Heart left ventricle (tissue), 16 donors: Measurements from ENCODE around the gene TTC34. TPM values are rescaled to one million over a fixed set of nuclear protein-coding genes. Genes with fewer than 3 reads are reported as not detected.

ENCODE experiments used
- ATAC-seq, 4 donors: fragments of 200-7000 bp; cut with Tn5 transposase; one replicate each; pipeline ENCODE4 v1.9.1; 2020 to 2022; ENCODE audit warnings: moderate library complexity in 4 of 4, mild to moderate bottlenecking in 3 of 4, moderate number of reproducible peaks in 1 of 4
- DNase-seq, 5 donors: peaks; one replicate each; pipeline ENCODE4 v3.0.0-alpha.2; 2020
- H3K27ac ChIP-seq, 12 donors: fragments of 200-600 bp; sonication (generic) in 4 of 12; one replicate each; pipeline versions ENCODE4 v1.5.0 to v1.8.0; 2016 to 2022; ENCODE audit warnings: mild to moderate bottlenecking in 2 of 12
- H3K27me3 ChIP-seq, 9 donors: fragments of 200-600 bp; sonication (generic) in 2 of 9; one replicate each; pipeline versions ENCODE4 v1.5.1 to v1.8.0; 2016 to 2022; ENCODE audit warnings: mild to moderate bottlenecking in 3 of 9
- H3K36me3 ChIP-seq, 9 donors: fragments of 200-600 bp; sonication (generic) in 2 of 9; one replicate each; pipeline versions ENCODE4 v1.5.0 to v1.8.0; 2018 to 2022; ENCODE audit warnings: mild to moderate bottlenecking in 2 of 9
- H3K4me1 ChIP-seq, 12 donors: fragments of 200-600 bp; sonication (generic) in 4 of 12; one replicate each; pipeline versions ENCODE4 v1.5.0 to v1.8.0; 2016 to 2022; ENCODE audit warnings: mild to moderate bottlenecking in 3 of 12
- H3K4me3 ChIP-seq, 12 donors: fragments of 200-600 bp; sonication (generic) in 4 of 12; one replicate each; pipeline versions ENCODE4 v1.5.0 to v1.8.0; 2017 to 2022; ENCODE audit warnings: mild to moderate bottlenecking in 9 of 12, moderate library complexity in 4 of 12
- H3K9me3 ChIP-seq, 12 donors: fragments of 200-600 bp; sonication (generic) in 4 of 12; one replicate each; pipeline versions ENCODE4 v1.5.0 to v1.8.0; 2016 to 2022; ENCODE audit warnings: mild to moderate bottlenecking in 1 of 12
- CTCF ChIP-seq, 12 donors: fragments of 200-600 bp; sonication (generic) in 4 of 12; IDR thresholded peaks; one replicate each; pipeline versions ENCODE4 v1.5.0 to v1.8.0; 2018 to 2022; ENCODE audit warnings: antibody characterized with exemption in 12 of 12, mild to moderate bottlenecking in 5 of 12
- POLR2A ChIP-seq, 2 donors: fragments of 450-650 bp; IDR thresholded peaks; one replicate each; pipeline ENCODE4 v1.6.1; 2017; ENCODE audit warnings: antibody characterized with exemption in 2 of 2, mild to moderate bottlenecking in 2 of 2, moderate library complexity in 2 of 2
- WGBS, 4 donors: extraction: QIAGEN DNeasy Blood & Tissue Kit in 2 of 4; methylation state at CpG; one replicate each; pipeline versions ENCODE4 v1.1.5 to v1.1.7; 2013 to 2018; 5-methylcytosine and 5-hydroxymethylcytosine counted together
- intact Hi-C, 10 donors: fragments of 100-400 bp; cut with DNase I; formaldehyde crosslinking; loops; one replicate each; pipeline versions ENCODE4 v1.11.1 to v1.14.2; 2022
- polyA plus RNA-seq, 2 donors: library from polyadenylated mRNA; stranded (reverse); fragments of 200-250 nt; gene quantifications; one replicate each; pipeline ENCODE4 v1.2.3, GENCODE V29; 2013
- total RNA-seq, 9 donors: library from RNA; depleted of rRNA in 2 of 9; stranded (reverse); fragments of >200 nt in 2 of 9; fragmentation: NEBNext Ultra II Directional in 3 of 9; extraction: Animal tissue kit (Norgen Biotek cat#: 25700) in 3 of 9; gene quantifications; one replicate each; pipeline versions ENCODE4 v1.1.0 to v1.2.4, GENCODE V29; 2016 to 2023
- donor health status: ischemic (EF 13 %, LVEDD 7.1; RV severe dilation, severe dysfunction).
- donor health status: healthy with polysubstance abuse.
- donor health status: DM: no; HTN: yes; CAD: no.
- donor health status: DM: no; HTN: no; CAD: no.
- donor health status: ischemic (EF 25% LVEDD 6.9; RV normal size, moderate dysfunction).
- donor health status: ischemic (EF 25% LVEDD 5.7; RV mildly dilated, moderate dysfunction).
- donor health status: healthy.
- donor health status: DM: yes; HTN: yes; CAD: no.
- donor health status: ischemic (EF 35%, LVEDD 5.7; RV mildly dilated, moderate dysfunction).
- donor health status: nonischemic (EF 11% LVEDD 7.7; RV severe dilation, severe dysfunction).
- donor health status: DM: yes; HTN: yes; CAD: no.
- donor health status: PGD.
- donor health status: ischemic (EF 29% LVEDD 5.4; RV normal size, mild dysfunction).
- donor health status: nonischemic (EF 23%, LVEDD 6.1; RV moderate dilation, normal function).

TTC34 gene
- total and polyA plus RNA-seq, 11 donors: 0.06 to 0.67 (median 0.42) TPM; not detected in 1

- no peak overlapping the region for H3K4me3 ChIP-seq
- peaks cover 0 to 24% (median 0%) of the 10 kb centered on the region in 12 donors for H3K9me3 ChIP-seq
- no peaks in the 10 kb centered on the region for H3K4me1 ChIP-seq
- H3K27me3 ChIP-seq: peaks cover 0 to 31% (median 9%) of the 10 kb centered on the region in 9 donors
- DNase-seq (no peak), ATAC-seq (no peak)
- intact Hi-C loops: no loop called here
- no peaks in the 10 kb centered on the region for H3K36me3 ChIP-seq
- TF ChIP-seq POLR2A (IDR thresholded peaks at IDR 0.05) (no peak), CTCF (IDR thresholded peaks at IDR 0.05) (no peak)
- 52 to 62% (median 54%) methylated on average over 23 of the region's 23 CpGs for WGBS, 4 donors
- H3K27ac ChIP-seq: no peak overlapping the region
Measured at GRCh38 chr1:2847086-2847985, 45.8 kb upstream of the TTC34 start.

GRCh38 chr1:2845869-2846268, 44.4 kb upstream of the TTC34 start:
- DNase-seq: no peak
- H3K9me3 ChIP-seq: peaks cover 0 to 26% (median 0%) of the 10 kb centered on the region in 12 donors
- H3K36me3 ChIP-seq: no peaks in the 10 kb centered on the region
- TF ChIP-seq POLR2A (IDR thresholded peaks at IDR 0.05) (no peak), CTCF (IDR thresholded peaks at IDR 0.05) (no peak)
- 71 to 80% (median 72%) methylated on average over 9 of the region's 9 CpGs for WGBS, 4 donors
- H3K4me1 ChIP-seq: no peaks in the 10 kb centered on the region
- no peak overlapping the region for H3K4me3 ChIP-seq
- no peak for ATAC-seq
- intact Hi-C loops: no loop called here
- H3K27ac ChIP-seq: no peak overlapping the region
- peaks cover 0 to 31% (median 9%) of the 10 kb centered on the region in 9 donors for H3K27me3 ChIP-seq

DNA sequence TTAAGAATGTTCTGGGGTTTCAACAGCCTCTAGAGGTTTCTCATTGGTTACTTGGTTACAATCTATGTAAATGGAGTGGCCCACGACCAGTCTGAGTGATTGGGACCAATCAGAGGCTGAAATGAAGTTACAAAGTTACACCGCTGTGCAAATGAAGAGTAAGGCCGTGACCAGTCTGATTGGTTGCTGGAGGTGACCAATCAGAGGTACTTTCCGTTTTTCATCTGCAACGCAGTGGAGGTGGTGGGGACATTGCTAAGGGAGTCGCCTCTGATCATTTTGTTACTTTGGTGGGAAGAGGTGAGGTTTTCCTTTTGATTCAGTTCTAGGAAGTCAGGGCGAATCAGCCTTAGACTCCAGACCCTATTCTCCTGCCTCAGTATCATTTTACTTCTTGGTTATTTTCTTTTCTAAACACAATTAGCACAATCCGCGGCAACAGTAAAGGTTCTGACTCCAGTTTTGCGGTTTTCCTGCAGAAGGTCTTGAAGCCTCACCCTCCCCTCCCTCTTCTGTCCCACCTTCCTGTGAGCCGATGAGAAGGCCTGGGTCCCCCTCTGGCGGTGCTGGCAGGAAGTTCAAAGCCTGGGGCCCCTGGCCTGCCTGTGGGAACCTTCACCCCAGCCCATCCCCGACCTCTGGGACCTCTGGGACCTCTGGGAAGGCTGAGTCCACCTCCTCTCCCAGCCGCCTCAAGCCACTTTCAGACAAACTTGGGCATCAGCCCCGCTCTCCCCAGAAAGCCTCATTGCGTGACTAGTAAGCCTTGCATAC, 38.7 kb upstream of the TTC34 start:
- Histone ChIP-seq H3K4me3 (no peak overlapping the region), H3K27me3 (peaks cover 0 to 7% (median 0%) of the 10 kb centered on the region in 9 donors), H3K36me3 (no peaks in the 10 kb centered on the region), H3K9me3 (peaks cover 0 to 23% (median 0%) of the 10 kb centered on the region in 12 donors), H3K27ac (no peak overlapping the region), H3K4me1 (no peaks in the 10 kb centered on the region)
- intact Hi-C loops: no loop called here
- no peak for DNase-seq
- TF ChIP-seq CTCF (IDR thresholded peaks at IDR 0.05) (no peak), POLR2A (IDR thresholded peaks at IDR 0.05) (no peak)
- no peak for ATAC-seq
- WGBS, 4 donors: 58 to 60% (median 59%) methylated on average over 16 of the region's 16 CpGs

DNA sequence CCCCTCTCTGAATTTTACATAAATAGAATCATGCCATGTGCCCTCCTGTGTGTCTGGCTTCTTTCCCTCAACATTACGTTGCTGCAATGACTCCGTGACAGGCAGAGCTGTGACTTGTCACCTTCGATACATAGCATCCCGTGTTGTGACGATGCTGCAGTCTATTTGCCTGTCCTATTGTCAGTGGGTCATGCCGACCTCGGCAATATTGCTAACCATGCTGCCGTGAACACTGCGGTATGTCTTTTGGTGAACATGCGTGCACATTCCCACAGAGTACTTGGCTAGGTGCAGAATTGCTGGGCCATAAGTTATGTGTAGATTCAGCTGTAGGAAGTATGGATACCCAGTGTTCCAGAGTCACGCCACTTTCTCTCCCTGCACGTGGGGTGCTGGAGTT, 36.3 kb upstream of the TTC34 start:
- H3K36me3 ChIP-seq: no peaks in the 10 kb centered on the region
- intact Hi-C loops: no loop called here
- TF ChIP-seq POLR2A (IDR thresholded peaks at IDR 0.05) (no peak), CTCF (IDR thresholded peaks at IDR 0.05) (no peak)
- peaks cover 0 to 6% (median 0%) of the 10 kb centered on the region in 12 donors for H3K9me3 ChIP-seq
- ATAC-seq: no peak
- H3K4me3 ChIP-seq: no peak overlapping the region
- DNase-seq: peak in 1 of 5 donors; percentile 4
- peaks cover 0 to 11% (median 0%) of the 10 kb centered on the region in 9 donors for H3K27me3 ChIP-seq
- no peaks in the 10 kb centered on the region for H3K4me1 ChIP-seq
- no peak overlapping the region for H3K27ac ChIP-seq
- 75 to 84% (median 78%) methylated on average over 12 of the region's 12 CpGs for WGBS, 4 donors
